ENCODE data around the gene ZNF532. TPM values are rescaled to one million over a fixed set of nuclear protein-coding genes. Genes with fewer than 3 reads are reported as not detected.

The ZNF532 gene
- total RNA-seq, 1 experiment from 2014 or later: 258 TPM

DNA sequence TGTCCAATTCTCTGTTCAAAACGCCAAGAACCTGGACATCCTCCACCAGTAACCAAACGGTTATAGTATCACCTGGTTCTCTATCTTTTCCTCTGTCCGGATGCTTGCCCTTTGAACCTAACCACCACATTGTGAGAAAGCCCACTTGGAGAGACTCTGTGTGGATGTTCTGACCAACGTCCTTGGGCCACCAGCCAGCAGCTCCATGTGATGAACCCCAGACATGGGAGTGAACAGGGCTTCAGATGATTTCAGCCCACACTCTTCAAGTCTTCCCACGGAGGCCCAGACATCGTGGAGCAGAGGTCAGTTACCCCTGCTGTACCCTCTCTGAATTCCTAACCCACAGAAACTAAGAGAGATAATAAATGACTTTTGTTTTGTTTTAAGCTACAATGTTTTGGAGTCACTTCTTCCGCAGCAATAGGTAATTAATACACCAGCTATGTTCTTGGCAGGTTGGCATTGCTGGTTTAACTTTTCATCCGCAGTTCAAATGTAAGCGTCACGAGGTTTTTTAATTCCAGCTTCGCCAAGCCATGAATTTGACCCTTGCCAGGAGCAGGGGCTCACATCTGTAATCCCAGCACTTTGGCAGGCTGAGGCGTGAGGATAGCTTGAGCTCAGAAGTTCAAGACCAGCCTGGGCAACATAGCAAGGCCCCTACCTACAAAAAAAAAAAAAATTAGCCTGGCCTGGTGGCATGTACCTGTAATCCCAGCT, 36.1 kb upstream of the ZNF532 start:
- peaks cover 9 to 23% (median 12%) of the 10 kb centered on the region in 3 experiments; a peak in 6 of 7 replicates for H3K36me3 Mint-ChIP-seq (ENCODE audit: insufficient read depth in 1 of 3, low read depth in 3 of 3)
- H3K79me2 ChIP-seq (ENCODE audit: insufficient read depth, low read length): no peaks in the 10 kb centered on the region
- H3K14ac ChIP-seq (ENCODE audit: insufficient read depth, low read length): no peak overlapping the region
- H2BK20ac ChIP-seq (ENCODE audit: low read depth, low read length, poor library complexity, severe bottlenecking): no peak overlapping the region
- no peak overlapping the region for H4K8ac ChIP-seq (replicated peaks; ENCODE audit: insufficient read length, low read depth, low read length)
- no peak overlapping the region for H3K9ac ChIP-seq (ENCODE audit: extremely low read depth, insufficient read length, low read length)
- no peaks in the 10 kb centered on the region for H3K23me2 ChIP-seq (ENCODE audit: insufficient read length, low read depth, low read length, poor library complexity, severe bottlenecking)
- H2BK5ac ChIP-seq (ENCODE audit: insufficient read length, low read length): no peak overlapping the region
- no CpG with 5 or more reads among the region's 12 CpGs for WGBS (ENCODE audit: extremely low coverage, insufficient read length, low lambda C conversion rate)
- no peak overlapping the region for H2AFZ ChIP-seq (ENCODE audit: low read length)
- H3K27ac ChIP-seq (ENCODE audit: insufficient read length, low read depth, low read length): no peak overlapping the region
- H3K4ac ChIP-seq (ENCODE audit: low read depth, low read length): no peak overlapping the region
- peaks cover 17 to 18% of the 10 kb centered on the region in 2 experiments for H3K9me3 Mint-ChIP-seq
- H4K20me1 ChIP-seq (ENCODE audit: control insufficient read depth, insufficient read depth, insufficient read length): no peaks in the 10 kb centered on the region
- H3K56ac ChIP-seq (ENCODE audit: insufficient read length, low read depth, low read length): no peak overlapping the region
- no peak for TF ChIP-seq CTCF (conservative IDR thresholded peaks at IDR 0.05)
- H4K91ac ChIP-seq (ENCODE audit: insufficient read length, low read depth, low read length): no peak overlapping the region
- H3T11ph ChIP-seq (ENCODE audit: low read length): no peak overlapping the region
- no peak overlapping the region for H2BK15ac ChIP-seq (ENCODE audit: low read depth, low read length)
- no peak overlapping the region for H3K23ac ChIP-seq (ENCODE audit: insufficient read length, low read depth, low read length)
- no peak overlapping the region for H3K18ac ChIP-seq (ENCODE audit: insufficient read length, low read depth, low read length)
- H3K4me2 ChIP-seq (ENCODE audit: insufficient read depth, insufficient read length, low read length): no peak overlapping the region
- 0 out of 2 replicates have a peak, but pooled peaks cover 2% of the 10 kb centered on the region for H3K4me1 ChIP-seq (ENCODE audit: insufficient read depth, low read length)
- H3K27me3 ChIP-seq (ENCODE audit: insufficient read depth, low read length): no peaks in the 10 kb centered on the region
- DNase-seq: no peak
- no peaks in the 10 kb centered on the region for H3K9me3 ChIP-seq (ENCODE audit: control insufficient read depth, low read depth, low read length)
- no peaks in the 10 kb centered on the region for H3K79me1 ChIP-seq (ENCODE audit: insufficient read depth, low read depth, low read length, poor library complexity, severe bottlenecking)
- H2AK5ac ChIP-seq (ENCODE audit: insufficient read length, low read length): no peak overlapping the region
- peaks cover 19 to 26% of the 10 kb centered on the region in 2 experiments for H3K4me1 Mint-ChIP-seq
- no peak overlapping the region for H3K27ac Mint-ChIP-seq
- H3K27me3 Mint-ChIP-seq (ENCODE audit: low read depth): no peaks in the 10 kb centered on the region
- no peak overlapping the region for H2BK120ac ChIP-seq (ENCODE audit: low read depth, low read length, poor library complexity, severe bottlenecking)
- H2BK12ac ChIP-seq (ENCODE audit: insufficient read length, low read depth, low read length): no peak overlapping the region
- H4K5ac ChIP-seq (ENCODE audit: insufficient read length, low read depth, low read length): no peak overlapping the region
- H3K4me3 Mint-ChIP-seq: no peak overlapping the region

All from H9 (cell line).